Common myeloid progenitor, CD34-positive (primary cell): ENCODE data around the gene HSBP1L1.

ENCODE experiments used
- CTCF ChIA-PET: fragments of 350-600 bp; sonication (Branson Sonifier 250); formaldehyde crosslinking; loops from one replicate; lab custom pipeline; 2021; ENCODE audit warnings: antibody characterized with exemption; lab: Charles Lee
- POLR2A ChIA-PET: fragments of 350-600 bp; sonication (Branson Sonifier 250); formaldehyde crosslinking; loops from one replicate; lab custom pipeline; 2021; ENCODE audit warnings: antibody characterized with exemption; lab: Charles Lee
- DNase-seq, 3 donors: peaks; one replicate each; pipeline versions ENCODE4 v3.0.0 to v3.0.0-alpha.2; 2013
- H3K27ac ChIP-seq, 2 experiments: 1 replicate in 1 of 2; 2 replicates in 1 of 2; pipeline ENCODE4 v1.7.0; 2013; ENCODE audit warnings: inconsistent platforms in 2 of 2, low read length in 2 of 2, mild to moderate bottlenecking in 2 of 2, low read depth in 1 of 2, moderate library complexity in 1 of 2; ENCODE audit not compliant: severe bottlenecking in 2 of 2, insufficient read depth in 1 of 2, poor library complexity in 1 of 2
- H3K27me3 ChIP-seq, 5 experiments: replicated peaks in 2 of 5; 1 replicate in 3 of 5; 2 replicates in 2 of 5; pipeline versions ENCODE4 v1.6.1 to v1.7.0; 2013; ENCODE audit warnings: low read length in 4 of 5, mild to moderate bottlenecking in 2 of 5, moderate library complexity in 2 of 5, inconsistent platforms in 1 of 5; ENCODE audit not compliant: insufficient read depth in 5 of 5, control insufficient read depth in 4 of 5
- H3K36me3 ChIP-seq, 4 experiments: 1 replicate in 2 of 4; 2 replicates in 2 of 4; pipeline versions ENCODE4 v1.6.1 to v1.7.0; 2013; ENCODE audit warnings: low read length in 3 of 4, control low read depth in 1 of 4, mild to moderate bottlenecking in 1 of 4; ENCODE audit not compliant: control insufficient read depth in 4 of 4, insufficient read depth in 4 of 4
- H3K4me1 ChIP-seq, 4 experiments: 1 replicate in 3 of 4; 2 replicates in 1 of 4; pipeline versions ENCODE4 v1.6.1 to v1.7.1; 2013; ENCODE audit warnings: low read length in 3 of 4, mild to moderate bottlenecking in 3 of 4, control low read depth in 1 of 4, inconsistent platforms in 1 of 4, moderate library complexity in 1 of 4; ENCODE audit not compliant: control insufficient read depth in 4 of 4, insufficient read depth in 4 of 4; ENCODE audit errors: control extremely low read depth in 1 of 4
- H3K4me3 ChIP-seq, 7 experiments: 1 replicate in 4 of 7; 2 replicates in 3 of 7; pipeline versions ENCODE4 v1.5.1 to v1.7.0; 2013; ENCODE audit warnings: mild to moderate bottlenecking in 7 of 7, low read length in 6 of 7, moderate library complexity in 6 of 7, inconsistent platforms in 2 of 7, low read depth in 2 of 7, control low read depth in 1 of 7; ENCODE audit not compliant: insufficient read depth in 4 of 7, control insufficient read depth in 1 of 7; ENCODE audit errors: extremely low read depth in 1 of 7
- H3K9me3 ChIP-seq, 5 experiments: 1 replicate in 4 of 5; 2 replicates in 1 of 5; pipeline versions ENCODE4 v1.6.1 to v1.7.1; 2013; ENCODE audit warnings: low read length in 4 of 5, mild to moderate bottlenecking in 2 of 5, inconsistent platforms in 1 of 5, low read depth in 1 of 5, moderate library complexity in 1 of 5; ENCODE audit not compliant: control insufficient read depth in 4 of 5, insufficient read depth in 2 of 5; ENCODE audit errors: control extremely low read depth in 1 of 5
- WGBS: methylation state at CpG from one replicate; pipeline ENCODE4 v1.1.5; 2013; ENCODE audit not compliant: insufficient coverage; 5-methylcytosine and 5-hydroxymethylcytosine counted together

The HSBP1L1 gene

DNA sequence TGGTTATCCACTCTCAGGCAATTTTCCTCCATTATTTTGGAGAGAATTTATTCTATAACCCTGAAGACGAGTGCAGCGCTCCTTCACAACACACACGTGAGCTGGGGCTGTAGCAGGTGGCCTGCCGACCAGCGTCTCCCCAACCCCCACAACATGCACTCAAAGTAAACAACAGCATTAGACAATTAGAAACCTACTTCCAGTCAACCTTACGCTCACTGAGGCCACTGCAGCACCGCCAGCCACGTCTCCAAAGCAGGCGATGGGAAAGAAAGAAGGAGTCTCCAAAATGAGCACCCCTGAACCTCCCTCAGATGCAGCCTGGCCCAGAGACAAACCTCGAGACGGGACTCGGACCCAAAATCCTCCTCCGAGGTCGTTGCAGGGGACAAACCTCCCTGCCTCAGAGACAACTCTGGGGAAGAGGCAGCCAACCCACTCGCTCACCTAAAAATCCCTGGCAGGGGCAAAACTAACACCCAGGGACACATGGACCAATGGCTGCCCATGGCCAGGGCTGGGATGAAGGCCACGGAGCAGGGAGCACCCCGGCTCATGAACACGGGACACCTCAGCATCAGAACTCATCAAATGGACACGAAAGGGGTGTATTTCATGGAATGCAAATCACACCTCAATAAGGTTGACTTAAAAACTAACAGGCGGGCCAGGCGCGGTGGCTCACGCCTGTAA, 15.6 kb upstream of the HSBP1L1 start:
- H3K27ac ChIP-seq: peak overlapping the region in 1 of 2 experiments; percentile 73
- no peak for DNase-seq
- H3K4me1 ChIP-seq: peaks cover 8 to 47% (median 39%) of the 10 kb centered on the region in 4 experiments
- POLR2A ChIA-PET: no interaction called here
- H3K9me3 ChIP-seq: no peaks in the 10 kb centered on the region
- peaks cover 0 to 6% (median 3%) of the 10 kb centered on the region in 5 experiments for H3K27me3 ChIP-seq
- H3K4me3 ChIP-seq: peak overlapping the region in 3 of 7 experiments; percentile 11 to 93 (median 74)
- peaks cover 2 to 38% (median 9%) of the 10 kb centered on the region in 4 experiments for H3K36me3 ChIP-seq
- CTCF ChIA-PET: interaction anchor here (1.0 to 2.6 kb wide), 4 partner anchors 9 to 157 kb away, joined by 3 to 9 read pairs (median 4); no protein-coding TSS in a partner anchor
- 89% methylated on average over 23 of the region's 23 CpGs for WGBS

DNA sequence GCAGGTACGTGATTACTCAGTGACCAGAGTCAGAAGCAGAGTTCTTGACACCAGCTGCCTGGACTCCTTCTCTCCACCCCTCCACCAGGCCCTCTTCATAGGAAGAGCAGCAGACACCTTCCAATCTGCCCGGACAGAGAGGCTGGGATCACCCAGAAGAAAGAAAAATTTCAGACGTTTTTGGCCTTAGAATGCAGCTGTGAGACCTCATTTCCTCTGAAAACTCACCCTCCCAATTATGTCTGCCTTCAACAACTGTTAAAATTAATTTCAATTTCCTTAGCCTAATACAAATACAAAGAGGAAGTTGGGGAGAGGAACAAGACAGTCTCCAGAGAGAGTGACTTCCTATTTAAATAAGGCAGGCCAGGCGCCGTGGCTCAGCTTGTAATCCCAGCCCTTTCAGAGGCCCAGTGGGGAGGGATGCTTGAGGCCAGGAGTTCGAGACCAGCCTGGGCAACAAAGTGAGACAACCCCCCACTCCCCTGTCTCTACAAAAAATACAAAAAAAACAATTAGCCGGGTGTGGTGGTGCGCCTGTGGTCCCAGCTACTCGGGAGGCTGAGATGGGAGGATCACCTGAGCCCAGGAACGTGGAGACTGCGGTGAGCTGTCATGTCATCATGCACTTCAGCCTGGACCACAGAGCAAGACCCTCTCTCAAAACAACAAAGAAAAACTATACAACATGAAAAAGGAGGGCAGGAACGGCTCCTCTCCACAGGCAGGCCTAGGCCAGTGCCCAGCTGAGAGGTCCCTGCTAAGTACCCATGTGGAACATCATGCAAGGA, 14.6 kb upstream of the HSBP1L1 start:
- CTCF ChIA-PET: interaction anchor here (2.6 kb wide), 1 partner anchor 11 kb away, joined by 9 read pairs; no protein-coding TSS in a partner anchor
- 35% methylated on average over 7 of the region's 12 CpGs for WGBS
- peak; percentile 70 to 92 (median 89) for DNase-seq
- Histone ChIP-seq H3K36me3 (peaks cover 2 to 32% (median 9%) of the 10 kb centered on the region in 4 experiments), H3K4me1 (peaks cover 8 to 40% (median 35%) of the 10 kb centered on the region in 4 experiments), H3K4me3 (peak overlapping the region; percentile 40 to 93 (median 77)), H3K27me3 (peaks cover 0 to 6% (median 3%) of the 10 kb centered on the region in 5 experiments), H3K27ac (peak overlapping the region; percentile 55 to 73), H3K9me3 (no peaks in the 10 kb centered on the region)
- POLR2A ChIA-PET: interaction anchor here (0.7 kb wide), 1 partner anchor 44 kb away, joined by 7 read pairs; no protein-coding TSS in a partner anchor

DNA sequence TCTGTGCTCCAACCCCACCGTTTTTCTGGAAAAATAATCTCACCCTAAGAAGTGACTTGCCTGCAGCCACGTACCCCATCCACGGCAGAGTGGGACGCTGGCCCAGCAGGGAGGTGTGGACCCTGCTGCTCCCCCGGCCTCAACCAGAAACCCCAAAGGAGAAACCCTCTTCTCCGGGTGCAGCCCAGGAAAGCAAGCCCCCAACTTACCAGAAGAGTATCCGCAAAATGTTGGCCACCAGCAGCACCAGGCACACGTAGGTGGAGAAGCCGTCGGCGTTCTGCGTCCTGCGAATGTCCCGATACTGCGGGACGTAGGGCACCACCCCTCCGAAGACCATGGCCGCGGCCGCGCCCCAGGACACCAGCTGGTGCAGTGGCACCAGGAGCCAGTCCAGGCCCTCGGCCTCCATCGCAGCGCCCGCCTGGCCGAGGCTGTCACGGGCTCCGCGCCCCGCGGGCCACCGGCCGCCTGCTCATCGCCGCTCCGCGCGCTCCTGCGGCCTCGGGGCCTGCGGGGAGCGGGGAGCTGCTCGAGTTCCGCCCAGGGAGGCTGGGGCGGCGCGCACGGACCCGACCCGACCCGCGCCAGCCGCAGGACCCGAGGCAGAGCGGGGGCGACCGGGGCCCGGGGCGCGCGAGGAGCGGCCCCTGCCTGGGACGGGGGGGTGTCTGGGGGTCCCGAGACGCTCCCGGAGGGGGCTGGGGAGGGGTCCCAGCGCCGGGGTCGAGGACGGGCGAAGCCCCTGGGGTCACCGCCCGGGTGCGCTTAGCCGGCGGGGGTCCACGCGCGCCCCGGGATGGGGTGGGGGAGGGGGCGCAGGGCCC, 13.7 kb upstream of the HSBP1L1 start:
- peak overlapping the region; percentile 55 to 73 for H3K27ac ChIP-seq
- H3K4me3 ChIP-seq: peak overlapping the region; percentile 40 to 93 (median 77)
- CTCF ChIA-PET: interaction anchor here (1.6 to 2.6 kb wide), 3 partner anchors 11 to 32 kb away, joined by 3 to 9 read pairs (median 5); no protein-coding TSS in a partner anchor
- peaks cover 0 to 6% (median 3%) of the 10 kb centered on the region in 5 experiments for H3K27me3 ChIP-seq
- POLR2A ChIA-PET: interaction anchor here (0.6 to 1.7 kb wide), 4 partner anchors 11 to 272 kb away, joined by 3 to 5 read pairs (median 3); partner anchors contain the start of genes HSBP1L1 and KCNG2
- WGBS: 6% methylated on average over 34 of the region's 81 CpGs
- H3K4me1 ChIP-seq: peaks cover 8 to 32% (median 31%) of the 10 kb centered on the region in 4 experiments
- peaks cover 2 to 26% (median 9%) of the 10 kb centered on the region in 4 experiments for H3K36me3 ChIP-seq
- H3K9me3 ChIP-seq: no peaks in the 10 kb centered on the region
- DNase-seq: peak in 1 of 3 donors; percentile 51

DNA sequence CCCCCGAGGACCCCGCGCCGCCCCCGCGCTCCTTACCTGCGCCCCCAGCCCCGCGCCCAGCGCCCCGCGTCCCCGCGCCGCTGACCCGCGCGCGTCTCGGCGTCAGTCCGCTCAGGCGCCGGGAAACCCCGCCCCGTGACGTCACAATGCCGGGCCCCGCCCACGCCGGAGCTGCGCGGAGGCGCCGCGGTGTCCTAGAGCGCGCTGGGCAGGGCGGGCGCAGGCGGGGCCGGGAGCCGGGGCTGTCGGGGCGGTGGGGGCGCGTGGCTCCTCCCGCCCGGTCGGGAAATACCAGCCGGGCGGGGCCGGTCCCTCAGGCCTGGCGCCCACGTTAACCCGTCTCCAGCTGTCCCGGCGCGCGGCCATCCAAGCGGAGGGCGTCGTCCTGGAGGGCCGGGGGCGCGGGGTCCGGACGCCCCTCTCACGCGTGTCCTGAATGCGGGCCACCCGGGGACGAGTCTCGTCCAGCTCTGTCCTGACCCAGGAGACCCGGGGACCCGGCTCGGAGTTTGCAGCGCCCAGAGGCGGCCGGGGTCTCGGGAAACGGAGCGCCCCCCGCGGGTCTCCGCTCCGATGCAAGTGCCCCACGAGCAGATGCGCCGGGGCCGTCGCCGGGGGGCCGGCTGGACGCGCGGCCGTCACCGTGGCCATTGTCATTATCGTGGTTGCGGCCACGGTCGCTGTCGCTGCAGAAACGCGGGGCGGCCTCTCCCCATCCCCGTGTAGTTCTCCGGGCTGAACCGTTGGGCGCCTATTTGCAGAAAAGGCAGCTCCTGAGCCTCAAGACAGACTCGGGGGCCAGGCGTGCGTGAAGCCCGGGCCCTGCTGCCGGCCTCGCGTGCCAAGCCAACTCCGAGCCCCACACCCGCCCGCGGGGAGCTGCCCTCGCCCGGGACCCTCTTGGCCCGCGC, 12.6 kb upstream of the HSBP1L1 start, which contains the start of gene SLC66A2:
Gene SLC66A2, minus strand, starts transcription at position 109 of the 911 bp plus-strand sequence. CDS start 727 bp downstream, outside the sequence.
- DNase-seq: peak; percentile 75 to 87 (median 86)
- peak within 1 kb of the TSS; percentile 55 to 73 for H3K27ac ChIP-seq
- WGBS: under 1% methylated on average over 97 of the region's 126 CpGs
- POLR2A ChIA-PET: interaction anchor here (0.6 to 1.7 kb wide), 4 partner anchors 10 to 273 kb away, joined by 3 to 5 read pairs (median 3); partner anchors contain the start of genes HSBP1L1 and KCNG2
- peak within 1 kb of the TSS; percentile 40 to 93 (median 77) for H3K4me3 ChIP-seq
- peaks cover 8 to 32% (median 28%) of the 10 kb centered on the region in 4 experiments for H3K4me1 ChIP-seq
- H3K36me3 ChIP-seq: peaks cover 0 to 22% (median 6%) of the 10 kb centered on the region in 4 experiments
- peaks cover 0 to 6% (median 3%) of the 10 kb centered on the region in 5 experiments for H3K27me3 ChIP-seq
- CTCF ChIA-PET: interaction anchor here (0.7 to 2.6 kb wide), 4 partner anchors 10 to 34 kb away, joined by 3 to 9 read pairs (median 5); no protein-coding TSS in a partner anchor
- H3K9me3 ChIP-seq: no peaks in the 10 kb centered on the region

DNA sequence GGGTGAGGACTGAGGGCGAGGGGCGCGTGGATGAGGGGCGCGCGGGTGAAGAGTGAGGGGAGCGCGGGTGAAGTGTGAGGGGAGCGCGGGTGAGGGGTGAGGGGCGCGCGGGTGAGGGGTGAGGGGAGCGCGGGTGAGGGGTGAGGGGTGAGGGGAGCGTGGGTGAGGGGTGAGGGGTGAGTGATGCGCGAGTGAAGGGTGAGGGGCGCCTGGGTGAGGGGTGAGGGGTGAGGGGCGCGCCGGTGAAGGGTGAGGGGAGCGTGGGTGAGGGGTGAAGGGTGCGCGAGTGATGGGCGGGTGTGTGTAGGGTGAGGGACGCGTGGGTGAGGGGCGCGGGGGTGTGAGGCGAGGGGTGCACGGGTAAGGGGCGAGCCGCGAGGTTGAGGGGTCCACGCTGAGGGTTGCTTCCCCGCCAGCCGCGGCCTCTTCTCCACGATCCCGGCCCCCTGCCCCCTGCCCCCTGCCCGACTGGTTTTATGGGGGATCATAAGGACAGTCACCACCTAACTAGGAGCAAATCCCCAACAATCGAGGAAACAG, 11.9 kb upstream of the HSBP1L1 start:
- no peak overlapping the region for H3K27ac ChIP-seq
- peak overlapping the region in 6 of 7 experiments; percentile 74 to 93 (median 78) for H3K4me3 ChIP-seq
- H3K27me3 ChIP-seq: peaks cover 0 to 6% (median 3%) of the 10 kb centered on the region in 5 experiments
- H3K9me3 ChIP-seq: no peaks in the 10 kb centered on the region
- H3K4me1 ChIP-seq: peaks cover 8 to 32% (median 28%) of the 10 kb centered on the region in 4 experiments
- CTCF ChIA-PET: interaction anchor here (0.6 to 1.9 kb wide), 3 partner anchors 9 to 159 kb away, joined by 3 to 6 read pairs (median 5); no protein-coding TSS in a partner anchor
- 34% methylated on average over 14 of the region's 43 CpGs for WGBS
- H3K36me3 ChIP-seq: peaks cover 0 to 16% (median 5%) of the 10 kb centered on the region in 4 experiments
- POLR2A ChIA-PET: interaction anchor here (1.0 to 1.7 kb wide), 2 partner anchors 11 to 12 kb away, joined by 3 to 5 read pairs; partner anchors contain the start of gene HSBP1L1
- no peak for DNase-seq
